SIG-M5 treated with dmso at 0.1 percent for 504 hours (cell line): ENCODE results near the gene ZBTB12.
"Not testable (repeated sequence)": the region's sequence is repeated elsewhere in the genome, so short reads cannot be mapped to it uniquely, and the experiment has no call there.

Experiments
- DNase-seq: peaks from one replicate; lab custom pipeline; 2025; ENCODE audit not compliant: unreplicated experiment; lab: John Stamatoyannopoulos, UW

ZBTB12 gene

GRCh38 chr6:31851980-31852718 is 49.7 kb downstream of the ZBTB12 start:
- not testable (repeated sequence) for DNase-seq

- no peak for DNase-seq
Measured at GRCh38 chr6:31851485-31851832, 50.4 kb downstream of the ZBTB12 start.

- no peak for DNase-seq
Measured at GRCh38 chr6:31850765-31851484, 51.0 kb downstream of the ZBTB12 start.
